HG03520 (cell line): ENCODE data around the gene CLOCK.

Source experiments
- ATAC-seq: cut with Tn5 transposase; IDR thresholded peaks from one replicate; pipeline ENCODE4 v1.9.1; 2021; ENCODE audit warnings: mild to moderate bottlenecking, moderate library complexity; ENCODE audit not compliant: unreplicated experiment

Gene CLOCK

GRCh38 chr4:55435141-55435841, 111.4 kb downstream of the CLOCK start:
- no peak for ATAC-seq

GRCh38 chr4:55431710-55432336, 114.9 kb downstream of the CLOCK start:
- ATAC-seq = no peak

- no peak for ATAC-seq
Observed at GRCh38 chr4:55424791-55425190, 121.9 kb downstream of the CLOCK start.

- ATAC-seq = no peak
Observed at GRCh38 chr4:55416176-55416575, 130.5 kb downstream of the CLOCK start.

GRCh38 chr4:55411621-55412020, 135.1 kb downstream of the CLOCK start:
- no peak for ATAC-seq

GRCh38 chr4:55410431-55410830, 136.3 kb downstream of the CLOCK start:
- no peak for ATAC-seq

GRCh38 chr4:55409468-55410171, 137.1 kb downstream of the CLOCK start:
- no peak for ATAC-seq

GRCh38 chr4:55407764-55408163, 138.9 kb downstream of the CLOCK start:
- ATAC-seq = no peak

GRCh38 chr4:55407119-55407518, 139.6 kb downstream of the CLOCK start:
- ATAC-seq = no peak

GRCh38 chr4:55406545-55406944, 140.2 kb downstream of the CLOCK start:
- no peak for ATAC-seq

- ATAC-seq = no peak
Observed at GRCh38 chr4:55405073-55405472, 141.6 kb downstream of the CLOCK start.

GRCh38 chr4:55399581-55399980, 147.1 kb downstream of the CLOCK start:
- ATAC-seq = no peak

GRCh38 chr4:55398966-55399365, 147.7 kb downstream of the CLOCK start:
- no peak for ATAC-seq

GRCh38 chr4:55398461-55398860, 148.2 kb downstream of the CLOCK start:
- no peak for ATAC-seq

GRCh38 chr4:55397520-55398321, 149.0 kb downstream of the CLOCK start:
- ATAC-seq = no peak

- ATAC-seq = no peak
Observed at GRCh38 chr4:55397126-55397436, 149.6 kb downstream of the CLOCK start.

GRCh38 chr4:55396308-55397125, 150.2 kb downstream of the CLOCK start:
- ATAC-seq = peak; percentile 14

GRCh38 chr4:55395529-55396307, 151.0 kb downstream of the CLOCK start, which contains the start of gene TMEM165:
TMEM165 (plus strand) TSS chr4:55395957; CDS start chr4:55396190, 233 bp downstream.
- peak; percentile 91 for ATAC-seq

- peak; percentile 0 for ATAC-seq
Observed at GRCh38 chr4:55395218-55395528, 151.5 kb downstream of the CLOCK start.
